Hair follicular keratinocyte (primary cell): ENCODE results near the gene UBE2D2. TPM values are rescaled to one million over a fixed set of nuclear protein-coding genes. Genes with fewer than 3 reads are reported as not detected.

Source experiments
- total RNA-seq: library from RNA; depleted of rRNA; stranded (reverse); fragments of >200 nt; gene quantifications from 2 replicates; pipeline ENCODE4 v1.2.3, GENCODE V29; 2015

The UBE2D2 gene
- 131 and 180 TPM in 2 replicates for total RNA-seq

GRCh38 chr5:139560752-139561654, at the start of gene UBE2D2:
UBE2D2 (plus strand) TSS chr5:139561339; CDS start chr5:139561792, 453 bp downstream.

DNA sequence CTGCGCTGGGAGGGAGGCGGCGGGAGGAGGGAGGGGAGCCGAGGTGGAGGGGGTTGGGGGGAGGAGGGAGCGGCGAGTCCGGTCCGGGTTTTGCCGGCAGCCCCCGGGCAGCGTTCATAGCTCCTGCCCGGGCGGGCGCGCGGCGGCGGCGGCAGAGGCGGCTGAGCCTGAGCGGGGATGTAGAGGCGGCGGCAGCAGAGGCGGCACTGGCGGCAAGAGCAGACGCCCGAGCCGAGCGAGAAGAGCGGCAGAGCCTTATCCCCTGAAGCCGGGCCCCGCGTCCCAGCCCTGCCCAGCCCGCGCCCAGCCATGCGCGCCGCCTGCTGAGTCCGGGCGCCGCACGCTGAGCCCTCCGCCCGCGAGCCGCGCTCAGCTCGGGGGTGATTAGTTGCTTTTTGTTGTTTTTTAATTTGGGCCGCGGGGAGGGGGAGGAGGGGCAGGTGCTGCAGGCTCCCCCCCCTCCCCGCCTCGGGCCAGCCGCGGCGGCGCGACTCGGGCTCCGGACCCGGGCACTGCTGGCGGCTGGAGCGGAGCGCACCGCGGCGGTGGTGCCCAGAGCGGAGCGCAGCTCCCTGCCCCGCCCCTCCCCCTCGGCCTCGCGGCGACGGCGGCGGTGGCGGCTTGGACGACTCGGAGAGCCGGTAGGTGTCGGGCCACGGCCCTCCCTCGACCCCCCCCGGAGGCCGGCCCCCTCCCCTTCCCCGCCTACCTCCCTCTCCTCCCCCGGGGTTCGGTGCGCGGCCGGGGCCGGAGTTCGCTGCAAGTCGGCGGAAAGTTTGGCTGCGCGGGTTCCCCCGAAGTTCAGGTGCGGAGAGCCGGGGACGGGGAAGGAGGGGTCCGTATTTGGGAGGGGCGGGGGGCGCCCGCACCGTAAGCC, 87.3 kb downstream of the UBE2D2 start, which contains the start of gene CXXC5:
CXXC5 (plus strand) TSS at position 145 of the 877 bp plus-strand sequence. CDS start 32,175 bp downstream, outside the sequence.

Other genes starting within 250 kb of the UBE2D2 start
- gene PAIP2, start 219.5 kb upstream of the UBE2D2 start, total RNA-seq, result 43.7 and 62.6 TPM in 2 replicates
- not detected in 2 replicates for gene SLC23A1, start 178.0 kb upstream of the UBE2D2 start, total RNA-seq
- 0.16 TPM in 1 of 2 replicates, not detected in the other for gene MZB1, start 171.4 kb upstream of the UBE2D2 start, total RNA-seq
- gene PROB1, start 166.2 kb upstream of the UBE2D2 start, total RNA-seq, result 0.78 and 2.7 TPM in 2 replicates
- gene SPATA24, start 157.2 kb upstream of the UBE2D2 start, total RNA-seq, result 3.0 and 4.6 TPM in 2 replicates
- gene DNAJC18, start 121.8 kb upstream of the UBE2D2 start, total RNA-seq, result 5.7 and 17.3 TPM in 2 replicates
- gene ECSCR, start 98.6 kb upstream of the UBE2D2 start, total RNA-seq, result not detected in 2 replicates
- not detected in 2 replicates for gene SMIM33, start 90.3 kb upstream of the UBE2D2 start, total RNA-seq
- gene STING1, start 78.6 kb upstream of the UBE2D2 start, total RNA-seq, result 44.2 and 55.8 TPM in 2 replicates
- 4.2 and 4.9 TPM in 2 replicates for gene CXXC5, start 87.0 kb downstream of the UBE2D2 start, total RNA-seq
- gene PSD2, start 234.5 kb downstream of the UBE2D2 start, total RNA-seq, result 0.08 TPM in 1 of 2 replicates, not detected in the other